CD4-positive, alpha-beta T cell treated with Interleukin-15 for 1 hour (primary cell): Measurements from ENCODE around the gene CAMSAP1.
"Not testable (repeated sequence)": the region's sequence is repeated elsewhere in the genome, so short reads cannot be mapped to it uniquely, and the experiment has no call there.

ENCODE experiments used
- DNase-seq: peaks from one replicate; pipeline ENCODE4 v3.0.0-alpha.2; 2020

The CAMSAP1 gene

DNA sequence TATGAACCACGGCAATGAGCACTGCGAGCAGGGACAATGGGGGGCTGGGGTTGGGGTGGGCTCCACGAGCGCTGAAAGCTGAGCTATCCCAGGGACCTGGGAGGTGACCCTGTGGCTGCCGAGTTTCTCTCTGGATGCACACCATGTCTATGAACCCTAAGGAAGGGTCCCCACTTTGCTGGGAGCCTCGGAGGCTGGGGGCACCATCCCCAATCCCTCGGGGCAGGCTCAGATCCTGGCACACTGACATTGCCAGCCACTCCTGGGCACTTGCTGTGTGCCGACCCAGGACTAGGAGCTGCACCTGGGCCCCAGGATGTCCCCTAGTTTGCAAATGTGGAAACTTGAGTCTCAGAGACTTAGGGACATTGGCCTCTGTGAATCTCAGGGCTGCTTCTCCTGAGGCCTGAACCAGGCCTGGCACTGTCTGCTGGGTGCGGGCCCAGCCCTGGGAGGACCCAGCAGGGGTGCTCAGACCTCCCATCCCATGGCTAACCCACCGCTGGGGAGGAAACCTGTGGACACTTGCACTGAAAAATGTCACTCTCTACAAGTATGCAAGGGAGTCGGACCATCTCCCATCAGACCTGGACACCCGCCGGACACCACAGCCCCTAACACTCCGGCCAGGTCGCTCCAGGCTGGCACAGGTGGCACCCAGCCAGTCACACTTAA, 13.0 kb upstream of the CAMSAP1 start:
- DNase-seq, result no peak

GRCh38 chr9:135919318-135919890, 12.1 kb upstream of the CAMSAP1 start:
- DNase-seq, result no peak

GRCh38 chr9:135916227-135916626, 8.9 kb upstream of the CAMSAP1 start:
- DNase-seq, result not testable (repeated sequence)

DNA sequence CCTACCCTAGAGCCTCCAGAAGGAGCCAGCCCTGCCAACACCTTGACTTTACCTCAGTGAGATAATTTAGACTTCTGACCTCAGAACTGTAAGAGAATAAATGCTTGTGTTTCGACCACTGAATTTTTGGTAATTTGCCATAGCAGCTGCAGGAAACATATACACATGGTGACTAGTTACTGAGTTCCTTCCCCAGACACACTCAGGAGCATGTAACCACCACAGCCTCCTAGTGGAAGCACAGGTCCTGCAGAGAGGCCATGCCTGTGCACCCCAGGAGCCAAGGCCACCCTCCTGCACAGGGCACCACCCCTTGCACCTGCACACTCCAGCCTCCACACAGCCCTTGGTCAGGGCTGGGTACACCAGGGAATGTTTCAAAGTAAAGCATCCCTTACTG, 7.6 kb upstream of the CAMSAP1 start:
- DNase-seq, result no peak

GRCh38 chr9:135911233-135911632, 3.9 kb upstream of the CAMSAP1 start:
- not testable (repeated sequence) for DNase-seq

- DNase-seq, result no peak
Measured at GRCh38 chr9:135910757-135911156, 3.4 kb upstream of the CAMSAP1 start.

GRCh38 chr9:135910216-135910615, 2.9 kb upstream of the CAMSAP1 start:
- DNase-seq, result no peak

DNA sequence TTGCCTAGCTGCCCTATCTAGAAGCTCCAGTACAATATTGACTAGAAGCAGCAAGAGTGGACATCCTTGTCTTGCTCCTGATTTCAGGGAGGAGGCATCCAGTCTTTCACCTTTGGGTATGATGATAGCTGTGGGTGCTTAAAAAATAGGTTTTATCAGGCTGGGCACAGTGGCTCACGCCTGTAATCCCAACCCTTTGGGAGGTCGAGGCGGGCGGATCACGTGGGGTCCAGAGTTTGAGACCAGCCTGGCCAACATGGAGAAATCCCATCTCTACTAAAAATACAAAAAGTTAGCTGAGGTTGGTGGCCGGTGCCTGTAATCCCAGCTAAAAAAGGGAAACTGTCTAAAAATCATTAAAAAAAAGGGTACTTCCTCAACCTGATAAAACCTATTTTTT, 2.0 kb upstream of the CAMSAP1 start:
- DNase-seq, result no peak

GRCh38 chr9:135908754-135909204, 1.4 kb upstream of the CAMSAP1 start:
- DNase-seq, result no peak

DNA sequence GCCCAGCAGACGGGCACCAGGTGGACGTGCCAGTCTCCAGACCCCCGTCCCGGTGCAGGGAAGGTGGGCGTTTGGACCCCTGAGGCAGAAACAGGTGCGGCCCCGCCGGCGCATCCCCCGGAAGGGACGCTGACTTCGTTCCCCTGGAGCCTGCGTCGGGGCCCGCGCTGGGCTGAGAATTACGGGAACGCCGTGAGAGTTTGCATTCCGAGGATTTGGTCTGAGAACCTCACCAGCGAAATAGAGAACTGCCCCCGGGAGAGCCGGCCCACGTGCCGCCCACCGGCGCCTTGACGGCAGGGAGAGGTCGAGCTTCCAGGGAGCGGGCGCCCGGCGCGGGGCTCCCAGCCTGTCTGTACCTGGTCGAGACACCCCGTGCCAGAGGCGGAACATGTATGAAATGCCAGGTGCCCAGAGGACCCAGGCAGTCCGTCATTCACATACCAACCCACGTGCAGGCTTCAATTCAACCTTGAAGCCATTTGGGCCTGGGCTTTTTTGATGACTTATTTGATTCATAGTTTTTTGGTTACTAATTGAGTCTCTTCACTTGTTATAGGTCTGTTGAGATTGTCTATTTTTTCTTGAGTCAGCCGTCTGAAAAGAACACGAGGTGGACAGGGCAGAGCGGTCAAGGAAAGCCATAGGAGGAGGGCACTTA, 877 bp upstream of the CAMSAP1 start:
- DNase-seq, result no peak

DNA sequence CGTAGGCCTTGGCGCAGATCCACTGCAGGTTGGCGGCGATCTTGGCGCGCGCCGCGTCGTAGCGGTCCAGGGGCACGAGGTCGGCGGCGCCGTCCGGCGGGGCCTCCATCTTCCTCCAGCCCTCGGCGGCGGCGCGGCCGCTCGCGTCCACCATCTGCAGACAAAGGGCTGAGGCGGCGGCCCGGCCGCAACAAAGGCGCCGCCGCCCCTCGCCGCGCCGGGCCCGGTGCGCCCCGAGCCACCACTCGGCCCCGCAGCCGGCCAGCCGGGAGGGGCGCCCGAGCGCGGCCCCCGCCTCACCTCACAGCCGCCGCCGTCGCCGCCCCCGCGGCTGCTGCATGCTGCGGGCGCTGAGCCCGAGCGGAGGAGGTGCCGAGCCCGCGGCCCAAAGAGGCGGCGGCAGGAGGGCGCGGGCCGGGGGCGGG, 328 bp downstream of the CAMSAP1 start:
- no peak for DNase-seq

GRCh38 chr9:135906291-135907005, 898 bp downstream of the CAMSAP1 start:
- no peak for DNase-seq

DNA sequence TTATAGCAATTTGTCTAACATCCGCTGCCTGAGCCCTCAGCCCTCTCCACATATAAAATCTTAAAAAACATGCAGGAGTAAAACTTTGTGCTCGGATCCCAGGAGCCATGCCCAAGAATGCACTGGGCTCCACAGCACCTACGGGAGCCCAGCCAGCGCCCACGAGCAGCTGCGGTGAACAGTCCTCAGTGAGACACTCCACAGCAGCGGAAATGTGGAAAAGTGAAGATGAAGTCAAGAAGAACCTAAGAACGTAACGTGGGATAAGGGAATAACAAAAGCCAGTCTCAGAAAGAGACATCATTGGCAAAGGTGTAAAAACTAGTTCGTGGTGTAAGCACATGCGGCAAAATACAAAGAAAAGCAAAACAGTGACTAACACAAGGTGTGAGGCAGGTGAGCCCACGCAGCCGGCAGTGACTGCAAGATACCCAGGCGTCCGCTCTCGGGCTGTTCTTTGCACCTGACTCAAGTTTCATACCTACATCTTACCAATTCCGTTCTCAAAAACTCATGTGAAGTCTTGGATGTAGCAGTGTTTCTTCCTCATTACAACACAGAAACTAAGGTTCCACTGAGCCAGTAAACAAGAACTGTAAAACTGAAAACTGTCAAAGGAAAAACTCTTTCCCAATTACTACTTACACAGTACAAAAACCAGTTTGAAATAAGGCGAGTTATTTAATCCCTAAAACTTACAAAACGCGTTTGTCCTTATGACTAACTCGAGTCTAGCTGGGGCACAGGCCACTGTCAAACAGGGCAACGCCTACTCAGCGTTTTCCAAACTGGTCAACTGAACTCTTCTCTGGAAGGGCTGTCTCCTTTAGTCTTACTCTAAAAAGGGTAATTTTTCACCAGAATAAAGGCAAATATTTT, 1.7 kb downstream of the CAMSAP1 start:
- no peak for DNase-seq

DNA sequence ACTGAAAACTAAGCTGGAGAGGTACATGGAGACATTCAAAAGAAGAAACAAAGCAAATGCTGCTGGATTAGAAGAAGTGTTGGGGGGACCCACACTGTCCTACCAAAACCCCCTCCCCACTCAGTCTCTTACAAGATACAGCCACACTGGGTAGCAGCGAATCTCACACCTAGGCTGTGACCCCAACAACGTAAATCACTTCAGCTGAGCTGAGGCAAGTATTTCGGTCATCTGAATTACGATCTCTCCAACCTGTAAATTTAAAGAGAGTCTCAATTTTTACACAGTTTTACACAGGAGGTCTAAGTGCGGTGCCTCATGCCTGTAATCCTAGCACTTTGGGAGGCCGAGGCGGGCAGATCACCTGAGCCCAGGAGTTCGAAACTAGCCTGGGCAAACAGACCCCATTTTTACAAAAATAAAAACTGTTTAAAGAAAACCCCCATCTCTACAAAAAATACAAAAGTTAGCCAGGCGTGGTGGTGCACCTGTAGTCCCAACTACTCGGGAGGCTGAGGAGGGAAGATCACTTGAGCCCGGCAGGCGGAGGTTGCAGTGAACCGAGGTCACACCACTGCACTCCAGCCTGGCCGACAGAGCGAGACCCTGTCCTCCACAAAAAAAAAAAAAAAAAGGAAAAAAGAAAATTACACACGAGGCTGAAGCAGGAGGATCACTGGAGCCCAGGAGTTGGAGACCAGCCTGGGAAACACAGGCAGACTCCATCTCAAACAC, 3.4 kb downstream of the CAMSAP1 start:
- DNase-seq, result no peak

DNA sequence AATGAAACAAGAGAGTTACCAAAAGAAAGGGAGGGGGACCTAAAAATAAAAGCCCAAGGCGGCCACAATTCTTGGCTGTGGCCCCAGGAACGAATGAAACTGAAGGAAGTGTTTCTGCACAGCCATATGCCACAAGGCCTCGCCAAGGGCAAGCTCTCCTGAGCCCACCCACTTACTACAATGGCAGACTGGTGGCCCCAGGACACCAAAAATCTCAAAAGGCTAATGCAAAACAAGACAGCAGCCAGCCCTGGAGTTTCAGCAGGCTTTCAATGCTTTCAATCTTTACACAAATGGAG, 4.0 kb downstream of the CAMSAP1 start:
- DNase-seq, result no peak

GRCh38 chr9:135902655-135903357, 4.5 kb downstream of the CAMSAP1 start:
- DNase-seq, result no peak

DNA sequence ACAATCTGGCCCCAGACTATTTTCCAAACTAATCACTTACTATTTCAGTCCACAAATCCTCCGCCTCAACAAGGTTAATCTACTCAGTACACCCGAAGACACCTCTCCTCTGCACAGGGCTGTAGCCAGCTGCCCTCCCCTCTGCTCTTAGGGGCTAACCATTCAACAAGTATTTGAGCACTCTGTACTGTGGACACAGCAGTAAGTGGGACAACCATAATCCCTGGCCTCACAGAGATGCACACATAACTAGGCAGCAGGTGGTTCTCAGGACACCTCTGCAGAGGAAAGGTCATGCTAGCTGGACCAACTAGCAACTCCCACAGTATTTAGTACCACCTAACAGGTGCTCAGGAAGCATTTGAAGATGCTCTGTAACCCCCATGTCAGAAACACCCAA, 5.5 kb downstream of the CAMSAP1 start:
- DNase-seq, result no peak

- DNase-seq, result no peak
Measured at GRCh38 chr9:135901031-135901758, 6.2 kb downstream of the CAMSAP1 start.

DNA sequence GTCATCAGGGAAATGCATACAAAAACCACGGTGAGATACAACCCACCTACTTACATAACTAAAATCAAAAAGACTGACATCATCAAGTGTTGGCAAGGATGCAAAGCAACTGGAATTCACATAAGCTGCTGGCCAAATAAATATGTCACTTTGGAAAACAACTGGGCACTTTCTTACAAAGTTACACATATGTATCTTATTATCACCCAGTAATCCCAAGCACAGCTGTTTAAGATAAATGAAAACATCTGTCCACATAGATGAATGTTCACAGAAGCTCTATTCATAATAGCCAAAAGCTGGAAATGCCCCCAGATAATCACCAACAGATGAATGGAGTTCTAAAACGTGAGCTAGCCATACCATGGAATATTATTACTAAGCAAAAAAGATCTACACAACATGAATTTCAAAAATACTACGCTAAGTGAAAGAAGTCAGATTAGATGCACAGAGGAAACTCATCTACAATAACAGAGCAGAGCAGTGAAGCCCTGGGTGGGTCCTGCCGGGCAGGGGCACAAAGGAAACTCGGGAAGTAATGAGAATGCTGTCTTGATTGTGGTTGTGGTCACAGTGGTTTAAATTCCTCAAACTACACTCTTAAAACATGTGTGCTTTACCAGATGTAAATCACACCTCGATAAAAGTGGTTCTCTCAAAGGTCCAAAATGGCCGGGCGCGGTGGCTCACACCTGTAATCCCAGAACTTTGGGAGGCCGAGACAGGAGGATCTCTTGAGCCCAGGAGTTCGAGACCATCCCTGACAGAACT, 8.5 kb downstream of the CAMSAP1 start:
- DNase-seq, result no peak

DNA sequence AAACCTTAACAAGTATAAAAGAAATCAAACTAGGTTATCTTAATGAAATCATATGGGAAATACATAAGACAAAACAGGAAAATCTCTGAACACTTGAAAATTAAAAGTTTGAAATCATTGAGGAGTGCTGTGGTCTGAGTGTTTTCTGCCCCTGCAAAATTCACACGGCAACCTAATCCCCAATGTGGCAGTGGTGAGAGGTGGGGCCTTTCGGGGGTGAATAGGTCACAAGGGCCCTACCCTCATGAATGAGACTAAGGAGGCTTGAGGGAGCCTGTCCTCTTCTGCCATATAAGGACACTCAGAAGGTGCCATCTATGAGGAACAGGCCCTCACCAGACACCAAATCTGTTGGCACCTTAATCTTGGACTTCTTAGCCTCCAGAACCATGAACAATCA, 10.7 kb downstream of the CAMSAP1 start:
- no peak for DNase-seq
